Activated CD4-positive, alpha-beta T cell treated with anti-CD3 and anti-CD28 coated beads, Interleukin-2, amount 10 ng/mL, durations not matched to agents 7 days and 5 days (primary cell): Measurements from ENCODE around the gene ITPKB. TPM values are rescaled to one million over a fixed set of nuclear protein-coding genes. Genes with fewer than 3 reads are reported as not detected.

Source experiments
- CTCF ChIA-PET: fragments of 350-600 bp; sonication (Branson Sonifier 250); formaldehyde crosslinking; loops from one replicate; lab custom pipeline; 2021; ENCODE audit warnings: antibody characterized with exemption; lab: Charles Lee
- POLR2A ChIA-PET: fragments of 350-600 bp; sonication (Branson Sonifier 250); formaldehyde crosslinking; loops from one replicate; lab custom pipeline; 2021; ENCODE audit warnings: antibody characterized with exemption; lab: Charles Lee
- DNase-seq: peaks from one replicate; pipeline ENCODE4 v3.0.0-alpha.2; 2020
- H3K27ac Mint-ChIP-seq: one replicate; pipeline ENCODE4 v1.8.0; 2021; ENCODE audit warnings: mild to moderate bottlenecking, moderate library complexity, mixed read lengths
- H3K27me3 Mint-ChIP-seq: one replicate; pipeline ENCODE4 v1.8.0; 2021; ENCODE audit warnings: mixed read lengths
- H3K36me3 Mint-ChIP-seq: one replicate; pipeline ENCODE4 v1.8.0; 2021; ENCODE audit warnings: low read depth, mixed read lengths
- H3K4me1 Mint-ChIP-seq: one replicate; pipeline ENCODE4 v1.8.0; 2021; ENCODE audit warnings: mixed read lengths
- H3K4me3 Mint-ChIP-seq: one replicate; pipeline ENCODE4 v1.8.0; 2021; ENCODE audit warnings: mild to moderate bottlenecking, moderate library complexity, mixed read lengths
- H3K9me3 Mint-ChIP-seq: one replicate; pipeline ENCODE4 v1.8.0; 2021; ENCODE audit warnings: mixed read lengths
- total RNA-seq, 2 experiments: library from RNA; stranded (reverse); gene quantifications; one replicate each; pipeline ENCODE4 v1.2.3, GENCODE V29; 2021

ITPKB gene
- total RNA-seq, 2 experiments from 2014 or later, result 61.1 to 64.0 TPM

DNA sequence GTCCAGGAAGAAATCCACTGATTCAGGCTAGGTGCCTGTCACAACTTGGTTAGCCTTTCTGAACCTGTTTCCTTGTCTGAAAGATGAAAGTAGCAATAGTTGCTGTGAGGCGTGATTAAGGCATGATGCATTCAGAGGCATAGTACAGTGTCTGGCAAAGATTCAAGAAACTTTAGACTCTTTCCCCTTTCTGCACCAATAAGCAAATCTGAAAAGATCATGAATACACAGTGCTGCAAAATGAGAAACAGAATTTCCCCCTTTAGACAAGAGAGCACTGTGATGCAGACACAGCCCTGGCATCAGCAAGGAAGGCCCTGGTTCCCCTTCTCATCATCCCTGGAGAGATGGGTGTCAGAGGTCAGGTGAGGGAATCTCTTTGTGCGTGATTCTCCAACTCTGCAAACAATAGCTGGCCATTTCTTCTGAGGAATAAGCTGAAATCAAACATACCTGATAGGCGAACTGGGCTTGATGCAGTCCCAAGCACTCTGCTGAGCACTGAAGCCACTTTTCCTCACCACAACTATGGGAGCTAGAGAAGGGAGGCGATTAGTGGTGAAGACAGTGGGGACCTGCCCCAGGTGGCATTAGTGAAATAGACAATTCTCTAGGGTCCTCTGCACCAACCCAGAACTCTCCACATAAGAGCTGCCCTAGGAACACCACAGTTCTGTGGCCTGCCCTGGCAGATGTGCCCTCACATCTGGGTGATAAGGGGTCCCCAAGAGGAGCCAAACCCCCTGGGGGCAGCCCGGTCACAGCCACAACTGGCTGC lies 41.7 kb downstream of the ITPKB start:
- POLR2A ChIA-PET, result no interaction called here
- no peaks in the 10 kb centered on the region for H3K9me3 Mint-ChIP-seq
- no peak overlapping the region for H3K4me3 Mint-ChIP-seq
- peaks cover 80% of the 10 kb centered on the region for H3K4me1 Mint-ChIP-seq
- DNase-seq, result no peak
- H3K36me3 Mint-ChIP-seq, result peaks cover 57% of the 10 kb centered on the region
- H3K27ac Mint-ChIP-seq, result peak overlapping the region; percentile 26
- no peaks in the 10 kb centered on the region for H3K27me3 Mint-ChIP-seq
- CTCF ChIA-PET, result interaction anchor here (0.6 to 1.9 kb wide), 5 partner anchors 9 to 103 kb away, joined by 3 to 6 read pairs (median 4); no protein-coding TSS in a partner anchor

DNA sequence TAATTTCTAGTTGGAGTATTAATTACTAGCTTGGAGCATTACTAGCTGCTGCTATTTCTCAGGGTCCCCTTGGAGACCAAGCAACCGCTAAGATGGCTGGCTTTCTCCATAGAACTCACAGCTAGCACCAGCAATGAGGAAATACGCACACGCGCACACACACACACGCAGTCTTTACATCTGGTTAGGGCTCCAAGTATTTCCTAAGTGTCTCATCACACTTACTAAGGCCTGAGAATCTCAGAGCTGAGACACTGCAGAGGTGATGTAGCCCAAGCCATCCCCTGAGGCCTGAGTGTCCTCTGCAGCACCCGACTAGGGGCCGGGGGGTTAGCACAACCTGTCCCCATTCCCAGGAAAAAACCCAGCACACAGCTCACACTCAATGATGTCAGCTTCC lies 42.5 kb downstream of the ITPKB start:
- Mint-ChIP-seq H3K9me3 (no peaks in the 10 kb centered on the region), H3K27me3 (no peaks in the 10 kb centered on the region), H3K4me1 (peaks cover 82% of the 10 kb centered on the region), H3K4me3 (no peak overlapping the region), H3K36me3 (peaks cover 60% of the 10 kb centered on the region), H3K27ac (peak overlapping the region; percentile 9)
- ChIA-PET POLR2A (no interaction called here), CTCF (interaction anchor here (0.9 to 1.9 kb wide), 4 partner anchors 14 to 70 kb away, joined by 3 to 6 read pairs (median 4); no protein-coding TSS in a partner anchor)
- no peak for DNase-seq

DNA sequence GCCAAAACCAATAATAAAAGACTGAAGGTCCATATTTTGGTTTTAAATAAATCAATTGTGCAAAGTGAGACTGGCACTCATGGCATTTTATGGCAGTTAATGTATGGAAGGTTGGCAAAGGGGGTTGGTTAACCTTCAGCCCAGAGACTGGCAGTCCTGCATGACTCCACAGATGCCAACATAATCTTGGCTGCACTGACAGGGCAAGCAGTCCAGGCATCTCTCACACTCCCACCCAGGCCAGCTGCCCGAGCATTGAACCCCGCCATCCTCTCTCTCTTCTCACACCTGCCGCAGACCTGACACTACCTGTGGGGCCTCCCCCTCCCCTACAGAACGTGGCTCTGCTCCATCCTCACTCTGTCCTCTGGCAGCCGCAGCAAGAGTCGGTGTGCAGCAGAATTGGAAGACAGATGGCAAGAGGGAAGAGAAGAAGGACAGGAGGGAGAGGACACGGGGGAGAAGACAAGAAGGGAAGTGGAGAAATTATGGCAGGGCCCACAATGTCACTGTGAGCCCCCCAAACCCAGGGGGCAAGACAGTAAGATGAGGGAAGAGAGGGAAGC lies 43.7 kb downstream of the ITPKB start:
- H3K36me3 Mint-ChIP-seq, result peaks cover 64% of the 10 kb centered on the region
- H3K9me3 Mint-ChIP-seq, result no peaks in the 10 kb centered on the region
- CTCF ChIA-PET, result interaction anchor here (1.2 to 4.0 kb wide), 4 partner anchors 10 to 69 kb away, joined by 4 to 15 read pairs (median 5); no protein-coding TSS in a partner anchor
- no peak for DNase-seq
- POLR2A ChIA-PET, result no interaction called here
- no peaks in the 10 kb centered on the region for H3K27me3 Mint-ChIP-seq
- H3K4me1 Mint-ChIP-seq, result peaks cover 84% of the 10 kb centered on the region
- no peak overlapping the region for H3K27ac Mint-ChIP-seq
- H3K4me3 Mint-ChIP-seq, result no peak overlapping the region

DNA sequence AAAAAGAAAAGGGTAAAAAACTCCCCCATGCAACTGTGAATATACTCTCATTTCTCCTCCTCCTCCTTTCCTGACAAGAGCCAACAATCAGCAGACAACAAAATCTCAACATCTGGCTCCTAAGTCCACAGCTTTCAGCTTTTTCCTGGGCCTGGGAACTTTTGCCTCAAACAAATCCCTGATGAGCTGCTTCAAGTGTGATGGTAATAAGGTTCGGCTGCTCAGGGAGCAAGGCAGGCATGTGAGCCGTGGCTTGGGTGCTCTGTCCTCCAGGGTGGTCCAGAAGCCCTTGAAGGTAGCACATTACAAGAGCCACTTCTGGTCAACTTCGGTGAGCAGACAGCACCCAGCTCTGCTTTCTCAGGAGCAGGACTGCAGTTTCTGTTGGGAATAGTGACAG lies 46.3 kb downstream of the ITPKB start:
- CTCF ChIA-PET, result interaction anchor here (0.6 to 4.0 kb wide), 6 partner anchors 10 to 208 kb away, joined by 3 to 15 read pairs (median 4); no protein-coding TSS in a partner anchor
- Mint-ChIP-seq H3K27ac (peak overlapping the region; percentile 42), H3K4me3 (no peak overlapping the region), H3K4me1 (peaks cover 89% of the 10 kb centered on the region), H3K9me3 (no peaks in the 10 kb centered on the region), H3K27me3 (no peaks in the 10 kb centered on the region), H3K36me3 (peaks cover 64% of the 10 kb centered on the region)
- no peak for DNase-seq
- POLR2A ChIA-PET, result no interaction called here

DNA sequence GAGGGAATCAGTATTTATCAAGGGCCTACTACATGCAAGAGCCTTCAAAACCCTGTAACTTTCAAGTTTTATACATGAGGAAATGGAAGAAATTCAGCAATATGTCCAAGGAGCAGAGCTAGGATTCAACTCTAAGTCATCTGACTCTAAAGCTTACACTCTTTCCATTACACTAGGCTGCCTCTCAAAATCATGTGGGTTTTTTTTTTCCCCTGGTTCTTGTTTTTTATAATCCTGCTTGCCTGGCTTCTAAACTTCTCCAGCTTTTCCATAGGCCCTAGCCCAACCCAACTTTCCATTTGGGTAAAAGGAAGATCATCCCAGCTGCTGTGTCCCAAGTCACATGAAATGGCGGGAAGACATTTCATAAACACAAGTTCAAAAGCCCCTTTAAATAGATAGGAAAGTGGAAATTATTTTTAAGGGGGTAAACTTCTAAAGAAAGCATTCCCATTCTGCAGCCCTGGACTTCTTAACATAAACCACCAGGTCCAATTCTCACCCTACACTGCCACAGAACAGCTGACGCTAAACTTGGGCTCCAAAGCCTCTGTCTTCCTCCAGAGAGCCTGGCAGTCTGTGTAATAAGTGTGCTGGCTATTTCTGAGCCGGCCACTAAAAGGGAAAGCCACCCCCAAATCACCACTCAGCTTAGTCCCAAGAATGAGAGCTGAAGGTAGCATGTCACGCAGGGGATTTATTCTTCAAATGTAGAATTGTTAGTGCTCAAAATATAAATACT lies 46.9 kb downstream of the ITPKB start:
- H3K4me1 Mint-ChIP-seq, result peaks cover 89% of the 10 kb centered on the region
- H3K9me3 Mint-ChIP-seq, result no peaks in the 10 kb centered on the region
- no peak for DNase-seq
- H3K27me3 Mint-ChIP-seq, result no peaks in the 10 kb centered on the region
- POLR2A ChIA-PET, result no interaction called here
- CTCF ChIA-PET, result interaction anchor here (0.5 to 4.0 kb wide), 7 partner anchors 10 to 1978 kb away, joined by 3 to 15 read pairs (median 3); no protein-coding TSS in a partner anchor
- H3K4me3 Mint-ChIP-seq, result no peak overlapping the region
- peaks cover 65% of the 10 kb centered on the region for H3K36me3 Mint-ChIP-seq
- H3K27ac Mint-ChIP-seq, result peak overlapping the region; percentile 80

DNA sequence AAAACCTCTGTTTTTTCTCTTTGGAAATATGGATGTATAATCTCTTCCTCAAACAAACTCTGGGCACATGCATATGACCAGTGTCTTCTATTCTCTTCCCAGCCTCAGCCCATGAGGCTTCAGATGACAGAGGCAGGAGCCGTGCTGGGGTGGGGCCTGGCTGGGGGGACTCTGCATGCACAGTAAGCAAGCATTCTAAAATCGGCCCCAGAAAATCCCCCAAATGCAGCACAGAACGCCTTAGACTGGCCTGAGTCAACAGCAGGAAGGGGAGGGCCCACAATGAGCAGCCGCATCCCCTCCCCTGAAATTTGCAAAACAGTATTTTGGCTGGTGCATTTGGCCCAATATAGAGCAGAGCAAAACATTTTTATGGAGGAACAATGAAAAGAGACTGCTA lies 47.8 kb downstream of the ITPKB start:
- peaks cover 62% of the 10 kb centered on the region for H3K36me3 Mint-ChIP-seq
- H3K9me3 Mint-ChIP-seq, result no peaks in the 10 kb centered on the region
- ChIA-PET POLR2A (no interaction called here), CTCF (interaction anchor here (0.9 to 4.0 kb wide), 2 partner anchors 14 to 1977 kb away, joined by 3 to 15 read pairs; no protein-coding TSS in a partner anchor)
- peak overlapping the region; percentile 13 for H3K4me3 Mint-ChIP-seq
- peak; percentile 47 for DNase-seq
- peak overlapping the region; percentile 80 for H3K27ac Mint-ChIP-seq
- H3K4me1 Mint-ChIP-seq, result peaks cover 88% of the 10 kb centered on the region
- H3K27me3 Mint-ChIP-seq, result no peaks in the 10 kb centered on the region

DNA sequence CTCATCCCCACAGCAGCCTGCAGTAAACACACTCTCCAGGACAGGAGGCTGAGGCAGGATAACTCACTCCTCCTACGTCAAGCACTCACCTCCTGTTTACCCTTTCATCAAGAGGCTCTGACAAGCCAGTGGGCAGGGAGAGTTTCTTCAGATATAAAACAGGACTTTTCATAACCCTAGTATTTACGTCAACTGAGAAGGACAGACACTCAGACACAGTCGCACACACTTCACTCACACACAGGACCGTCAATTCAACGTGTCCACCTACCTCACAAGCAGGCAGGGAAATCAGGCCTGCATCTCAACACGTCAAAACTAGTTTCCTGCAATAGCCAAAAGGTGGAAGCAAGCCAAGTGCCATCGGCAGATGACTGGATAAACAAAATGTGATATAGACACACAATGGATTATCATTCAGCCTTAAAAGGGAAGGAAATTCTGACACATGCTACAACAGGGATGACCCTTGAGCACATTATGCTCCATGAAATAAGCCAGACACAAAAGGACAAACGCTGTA lies 48.6 kb downstream of the ITPKB start:
- Mint-ChIP-seq H3K4me3 (peak overlapping the region; percentile 13), H3K27me3 (no peaks in the 10 kb centered on the region), H3K27ac (peak overlapping the region; percentile 80), H3K4me1 (peaks cover 89% of the 10 kb centered on the region), H3K9me3 (no peaks in the 10 kb centered on the region), H3K36me3 (peaks cover 63% of the 10 kb centered on the region)
- DNase-seq, result peak; percentile 31
- ChIA-PET POLR2A (no interaction called here), CTCF (no interaction called here)

DNA sequence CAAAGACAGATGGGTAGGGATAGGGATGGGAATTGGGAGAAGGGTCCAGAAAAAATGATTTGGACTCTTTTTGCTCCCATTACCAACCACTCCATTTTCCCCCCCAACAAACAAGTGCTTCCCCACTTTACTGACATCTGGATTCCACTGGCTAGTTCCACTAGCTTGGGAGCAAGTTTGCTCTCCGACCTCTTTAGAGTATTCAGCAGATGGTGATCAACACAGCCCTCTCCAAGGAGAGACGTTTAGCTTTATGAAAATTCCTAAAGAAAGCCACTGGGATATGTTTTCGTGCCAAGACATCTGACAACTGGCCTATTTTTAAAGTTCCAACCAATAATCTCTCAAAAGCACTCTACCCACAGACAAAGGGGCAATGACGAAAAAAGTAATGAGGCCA lies 50.3 kb downstream of the ITPKB start:
- no peak overlapping the region for H3K27ac Mint-ChIP-seq
- H3K36me3 Mint-ChIP-seq, result peaks cover 71% of the 10 kb centered on the region
- H3K9me3 Mint-ChIP-seq, result no peaks in the 10 kb centered on the region
- H3K27me3 Mint-ChIP-seq, result no peaks in the 10 kb centered on the region
- H3K4me3 Mint-ChIP-seq, result no peak overlapping the region
- CTCF ChIA-PET, result interaction anchor here (0.7 to 2.2 kb wide), 4 partner anchors 11 to 47 kb away, joined by 3 to 15 read pairs (median 3); no protein-coding TSS in a partner anchor
- peaks cover 96% of the 10 kb centered on the region for H3K4me1 Mint-ChIP-seq
- POLR2A ChIA-PET, result no interaction called here
- no peak for DNase-seq

DNA sequence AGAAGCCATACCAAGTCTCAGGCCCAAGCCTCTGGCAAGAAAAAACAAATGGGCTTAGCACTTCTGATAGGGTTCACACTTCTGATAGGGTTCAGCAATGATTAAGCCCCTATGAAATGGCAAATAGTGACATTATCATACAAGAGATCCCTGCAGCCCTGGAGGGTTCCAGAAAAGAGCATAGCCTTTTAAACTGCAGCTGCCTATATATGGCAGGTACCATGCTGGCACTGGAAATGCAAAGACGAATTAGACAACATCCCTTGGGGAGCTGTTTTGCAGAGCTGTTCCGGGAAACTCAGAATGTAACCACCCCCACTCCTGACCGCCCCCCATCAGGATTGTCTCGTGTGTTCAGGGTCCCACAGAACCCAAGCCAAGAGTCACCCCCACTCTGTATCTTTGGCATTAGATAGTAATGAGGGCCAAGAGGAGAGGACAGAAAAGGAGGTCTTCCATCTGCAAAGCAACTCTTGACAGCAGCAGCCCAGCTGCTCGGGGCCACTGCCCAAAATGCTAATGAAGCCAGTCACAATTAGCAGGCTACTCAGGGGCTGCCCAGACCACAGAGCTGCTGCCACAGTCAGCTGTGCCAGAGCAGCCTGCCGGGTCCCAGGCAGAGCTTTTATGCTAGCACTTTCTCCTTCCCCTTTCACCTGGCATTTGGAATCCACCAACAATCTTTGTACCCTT lies 50.9 kb downstream of the ITPKB start:
- no peaks in the 10 kb centered on the region for H3K27me3 Mint-ChIP-seq
- DNase-seq, result no peak
- H3K4me3 Mint-ChIP-seq, result no peak overlapping the region
- peak overlapping the region; percentile 71 for H3K27ac Mint-ChIP-seq
- H3K4me1 Mint-ChIP-seq, result peaks cover 97% of the 10 kb centered on the region
- H3K9me3 Mint-ChIP-seq, result no peaks in the 10 kb centered on the region
- H3K36me3 Mint-ChIP-seq, result peaks cover 74% of the 10 kb centered on the region
- ChIA-PET CTCF (interaction anchor here (0.6 to 2.4 kb wide), 17 partner anchors 10 to 280 kb away, joined by 3 to 15 read pairs (median 3); partner anchors contain the start of gene PARP1), POLR2A (no interaction called here)

DNA sequence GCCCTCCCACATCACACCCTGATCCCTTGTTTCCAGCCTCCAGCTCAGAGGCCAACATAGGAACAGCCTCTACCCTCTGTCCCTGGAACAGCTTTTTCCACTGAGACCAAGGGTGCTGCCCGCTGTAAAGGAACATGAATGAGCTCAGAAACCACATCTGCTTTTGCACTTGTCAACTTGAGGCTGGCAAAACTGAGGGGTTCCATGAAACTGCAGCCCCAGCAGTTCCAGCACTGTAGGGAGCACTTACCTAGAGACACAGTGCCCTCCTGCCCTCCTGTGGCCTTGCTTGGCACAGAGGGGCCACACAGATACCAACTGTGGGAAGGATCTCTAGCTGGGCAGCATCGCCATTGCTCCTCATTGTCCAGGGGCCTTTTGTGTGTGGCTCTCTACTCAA lies 51.7 kb downstream of the ITPKB start:
- Mint-ChIP-seq H3K9me3 (no peaks in the 10 kb centered on the region), H3K36me3 (peaks cover 68% of the 10 kb centered on the region), H3K4me3 (no peak overlapping the region), H3K27me3 (no peaks in the 10 kb centered on the region), H3K4me1 (peaks cover 97% of the 10 kb centered on the region), H3K27ac (no peak overlapping the region)
- peak; percentile 30 for DNase-seq
- ChIA-PET POLR2A (no interaction called here), CTCF (interaction anchor here (0.6 to 2.4 kb wide), 15 partner anchors 9 to 279 kb away, joined by 3 to 15 read pairs (median 3); partner anchors contain the start of gene PARP1)

DNA sequence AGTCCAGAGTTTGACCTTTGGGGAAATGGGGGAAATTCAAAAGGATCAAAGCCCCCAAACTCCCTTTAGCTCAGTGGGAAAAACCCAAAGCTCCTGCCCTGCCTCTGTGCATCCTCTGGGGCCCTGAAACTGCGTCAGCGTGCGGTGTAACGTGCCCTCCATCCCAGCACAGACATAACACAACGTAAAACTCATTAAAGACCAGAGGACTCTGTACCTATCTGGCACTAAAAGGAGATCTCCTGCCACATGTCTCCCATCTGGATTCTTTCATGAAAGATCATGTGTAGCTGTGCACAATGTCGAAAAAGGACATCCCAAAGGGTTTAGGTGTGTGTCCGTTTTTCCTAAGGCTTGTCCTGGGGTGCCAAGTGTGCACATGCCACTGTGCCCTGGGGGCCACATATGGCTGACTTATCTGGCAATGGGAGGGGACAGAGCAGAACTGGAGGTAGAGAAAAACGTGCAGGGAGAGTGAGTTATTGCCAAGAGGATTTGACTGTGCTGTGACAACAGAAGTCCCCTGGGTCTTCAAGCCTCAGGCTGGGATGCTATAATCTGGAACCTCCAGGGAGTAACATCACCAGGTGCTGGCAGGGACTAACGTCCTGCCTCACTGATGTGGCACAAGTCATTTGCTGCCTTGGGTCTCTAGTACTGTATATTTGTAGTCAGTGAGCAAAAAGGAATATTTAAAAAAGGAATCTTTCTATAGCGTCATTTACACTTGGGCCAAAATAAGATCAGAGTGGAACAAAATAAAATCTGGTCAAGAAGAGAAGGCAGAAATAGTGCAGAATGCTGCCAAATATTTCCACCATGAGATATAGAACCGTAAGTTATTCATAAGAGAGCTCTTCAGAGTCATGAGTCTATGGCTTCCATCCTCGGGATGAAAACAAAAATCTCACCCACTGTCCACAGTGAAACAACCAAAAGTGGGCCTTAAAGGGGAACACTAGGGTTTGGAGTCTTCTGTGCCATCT lies 52.3 kb downstream of the ITPKB start:
- no peak overlapping the region for H3K4me3 Mint-ChIP-seq
- ChIA-PET POLR2A (no interaction called here), CTCF (interaction anchor here (0.9 to 2.4 kb wide), 12 partner anchors 9 to 279 kb away, joined by 3 to 15 read pairs (median 4); partner anchors contain the start of gene PARP1)
- no peak for DNase-seq
- no peaks in the 10 kb centered on the region for H3K27me3 Mint-ChIP-seq
- H3K27ac Mint-ChIP-seq, result peak overlapping the region; percentile 39
- peaks cover 97% of the 10 kb centered on the region for H3K4me1 Mint-ChIP-seq
- no peaks in the 10 kb centered on the region for H3K9me3 Mint-ChIP-seq
- H3K36me3 Mint-ChIP-seq, result peaks cover 61% of the 10 kb centered on the region
